Endodermal cell (in vitro differentiated cells): Measurements from ENCODE around the gene TIAM1. TPM values are rescaled to one million over a fixed set of nuclear protein-coding genes. Genes with fewer than 3 reads are reported as not detected.

ENCODE experiments used
- DNase-seq: peaks from one replicate; pipeline ENCODE4 v3.0.0-alpha.2; 2017
- H3K27ac ChIP-seq: 2 replicates; pipeline ENCODE4 v1.5.1; 2013; ENCODE audit warnings: mild to moderate bottlenecking, low read depth, low read length, moderate library complexity
- H3K27me3 ChIP-seq: 2 replicates; pipeline ENCODE4 v1.6.1; 2013; ENCODE audit warnings: mild to moderate bottlenecking, low read length, moderate library complexity; ENCODE audit not compliant: insufficient read depth, control insufficient read depth, poor library complexity, severe bottlenecking
- H3K36me3 ChIP-seq: 2 replicates; pipeline ENCODE4 v1.7.0; 2013; ENCODE audit warnings: mild to moderate bottlenecking, low read length, moderate library complexity; ENCODE audit not compliant: control insufficient read depth, insufficient read depth
- H3K4me1 ChIP-seq: one replicate; pipeline ENCODE4 v1.7.0; 2013; ENCODE audit warnings: low read length; ENCODE audit not compliant: control insufficient read depth, insufficient read depth
- H3K4me3 ChIP-seq: 2 replicates; pipeline ENCODE4 v1.5.1; 2013; ENCODE audit warnings: mild to moderate bottlenecking, low read length, moderate library complexity
- H3K9ac ChIP-seq: 2 replicates; pipeline ENCODE4 v1.6.1; 2013; ENCODE audit warnings: mild to moderate bottlenecking, low read length, moderate library complexity; ENCODE audit not compliant: poor library complexity, severe bottlenecking; ENCODE audit errors: extremely low read depth
- H3K9me3 ChIP-seq: 2 replicates; pipeline ENCODE4 v1.6.1; 2013; ENCODE audit warnings: mild to moderate bottlenecking, low read length, moderate library complexity; ENCODE audit not compliant: control insufficient read depth
- H3K27ac Mint-ChIP-seq: 2 replicates; pipeline ENCODE4 v1.8.0; 2020; ENCODE audit warnings: mixed read lengths
- H3K27me3 Mint-ChIP-seq: 2 replicates; pipeline ENCODE4 v1.8.0; 2021; ENCODE audit warnings: mild to moderate bottlenecking, mixed read lengths; ENCODE audit not compliant: insufficient read depth
- H3K36me3 Mint-ChIP-seq: 2 replicates; pipeline ENCODE4 v1.8.0; 2020; ENCODE audit warnings: low read depth, mixed read lengths
- H3K4me1 Mint-ChIP-seq: 2 replicates; pipeline ENCODE4 v1.8.0; 2020; ENCODE audit warnings: mixed read lengths
- H3K4me3 Mint-ChIP-seq: 2 replicates; pipeline ENCODE4 v1.8.0; 2020; ENCODE audit warnings: mild to moderate bottlenecking, moderate library complexity, mixed read lengths
- H3K9me3 Mint-ChIP-seq: 2 replicates; pipeline ENCODE4 v1.8.0; 2020; ENCODE audit warnings: mild to moderate bottlenecking, mixed read lengths
- CTCF ChIP-seq: fragments of 200-600 bp; sonication (generic); conservative IDR thresholded peaks from 2 replicates; pipeline ENCODE4 v1.5.0; 2021; ENCODE audit warnings: antibody characterized with exemption, mild to moderate bottlenecking
- WGBS, 2 experiments: methylation state at CpG; one replicate each; pipeline versions ENCODE4 v1.1.5 to v1.1.7; 2013; ENCODE audit warnings: missing lambda C conversion rate in 2 of 2, mixed read lengths in 1 of 2; ENCODE audit not compliant: insufficient coverage in 1 of 2, insufficient read length in 1 of 2; 5-methylcytosine and 5-hydroxymethylcytosine counted together
- total RNA-seq, 2 donors: library from RNA; stranded (reverse); fragmentation: NEBNext Ultra II Directional in 1 of 2; extraction: Animal tissue kit (Norgen Biotek cat#: 25700) in 1 of 2; gene quantifications; 2 replicates in 1 of 2; 3 replicates in 1 of 2; pipeline ENCODE4 v1.2.1, GENCODE V29; 2021

Gene TIAM1
- total RNA-seq, 2 donors from 2014 or later, result 29.4 to 33.3 TPM

GRCh38 chr21:31260790-31261189 is 83.3 kb downstream of the TIAM1 start:
- no peak overlapping the region for H3K4me3 ChIP-seq
- H3K4me1 ChIP-seq, result no peaks in the 10 kb centered on the region
- 92 to 97% methylated on average over 4 of the region's 4 CpGs for WGBS, 2 experiments
- H3K9ac ChIP-seq, result no peak overlapping the region
- TF ChIP-seq CTCF, result no peak
- Mint-ChIP-seq H3K4me3 (no peak overlapping the region), H3K27ac (no peak overlapping the region), H3K36me3 (no peaks in the 10 kb centered on the region), H3K27me3 (no peaks in the 10 kb centered on the region), H3K9me3 (no peaks in the 10 kb centered on the region), H3K4me1 (peaks cover 3% of the 10 kb centered on the region)
- H3K36me3 ChIP-seq, result no peaks in the 10 kb centered on the region
- DNase-seq, result no peak
- H3K9me3 ChIP-seq, result no peaks in the 10 kb centered on the region
- no peaks in the 10 kb centered on the region for H3K27me3 ChIP-seq
- no peak overlapping the region for H3K27ac ChIP-seq

- Histone ChIP-seq H3K27ac (no peak overlapping the region), H3K36me3 (no peaks in the 10 kb centered on the region), H3K9ac (no peak overlapping the region), H3K9me3 (no peaks in the 10 kb centered on the region), H3K4me1 (peaks cover 3% of the 10 kb centered on the region), H3K4me3 (no peak overlapping the region), H3K27me3 (no peaks in the 10 kb centered on the region)
- no peak overlapping the region for H3K4me3 Mint-ChIP-seq
- no peak overlapping the region for H3K27ac Mint-ChIP-seq
- no peaks in the 10 kb centered on the region for H3K9me3 Mint-ChIP-seq
- no peaks in the 10 kb centered on the region for H3K27me3 Mint-ChIP-seq
- WGBS, 2 experiments, result 89 to 95% methylated on average over 3 to 4 of the region's 4 CpGs
- TF ChIP-seq CTCF, result no peak
- DNase-seq, result no peak
- peaks cover 23% of the 10 kb centered on the region for H3K4me1 Mint-ChIP-seq
- peaks cover 2% of the 10 kb centered on the region for H3K36me3 Mint-ChIP-seq
These were observed 86.0 kb downstream of the TIAM1 start for GRCh38 chr21:31258073-31258472.

- Histone ChIP-seq H3K27me3 (no peaks in the 10 kb centered on the region), H3K27ac (no peak overlapping the region), H3K4me3 (no peak overlapping the region), H3K9ac (no peak overlapping the region), H3K36me3 (no peaks in the 10 kb centered on the region), H3K4me1 (peaks cover 7% of the 10 kb centered on the region), H3K9me3 (no peaks in the 10 kb centered on the region)
- Mint-ChIP-seq H3K4me3 (no peak overlapping the region), H3K27me3 (no peaks in the 10 kb centered on the region), H3K27ac (peak overlapping the region; percentile 14), H3K36me3 (peaks cover 2% of the 10 kb centered on the region), H3K9me3 (no peaks in the 10 kb centered on the region), H3K4me1 (peaks cover 32% of the 10 kb centered on the region)
- 81% methylated on average over 3 of the region's 3 CpGs; no CpG with 5 or more reads in 1 of the 2 experiments for WGBS, 2 experiments
- TF ChIP-seq CTCF, result no peak
- DNase-seq, result no peak
These were observed 86.8 kb downstream of the TIAM1 start for GRCh38 chr21:31257265-31257664.
